T-helper 1 cell (primary cell): ENCODE results near the gene PPP5C.
A peak's percentile ranks its signal among the peaks of the same experiment; 100 is the strongest.
"Not testable (repeated sequence)": the region's sequence is repeated elsewhere in the genome, so short reads cannot be mapped to it uniquely, and the experiment has no call there.

Experiments used
- DNase-seq, 5 donors: peaks; one replicate each; pipeline ENCODE4 v3.0.0-alpha.2; 2012 to 2020
- total RNA-seq, 4 donors: gene quantifications; one replicate each; lab custom pipeline; 2026; lab: John Stamatoyannopoulos, UW

The PPP5C gene, protein sequence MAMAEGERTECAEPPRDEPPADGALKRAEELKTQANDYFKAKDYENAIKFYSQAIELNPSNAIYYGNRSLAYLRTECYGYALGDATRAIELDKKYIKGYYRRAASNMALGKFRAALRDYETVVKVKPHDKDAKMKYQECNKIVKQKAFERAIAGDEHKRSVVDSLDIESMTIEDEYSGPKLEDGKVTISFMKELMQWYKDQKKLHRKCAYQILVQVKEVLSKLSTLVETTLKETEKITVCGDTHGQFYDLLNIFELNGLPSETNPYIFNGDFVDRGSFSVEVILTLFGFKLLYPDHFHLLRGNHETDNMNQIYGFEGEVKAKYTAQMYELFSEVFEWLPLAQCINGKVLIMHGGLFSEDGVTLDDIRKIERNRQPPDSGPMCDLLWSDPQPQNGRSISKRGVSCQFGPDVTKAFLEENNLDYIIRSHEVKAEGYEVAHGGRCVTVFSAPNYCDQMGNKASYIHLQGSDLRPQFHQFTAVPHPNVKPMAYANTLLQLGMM
- 25.3 to 37.2 (median 27.3) reads per million in 4 donors for total RNA-seq

DNA sequence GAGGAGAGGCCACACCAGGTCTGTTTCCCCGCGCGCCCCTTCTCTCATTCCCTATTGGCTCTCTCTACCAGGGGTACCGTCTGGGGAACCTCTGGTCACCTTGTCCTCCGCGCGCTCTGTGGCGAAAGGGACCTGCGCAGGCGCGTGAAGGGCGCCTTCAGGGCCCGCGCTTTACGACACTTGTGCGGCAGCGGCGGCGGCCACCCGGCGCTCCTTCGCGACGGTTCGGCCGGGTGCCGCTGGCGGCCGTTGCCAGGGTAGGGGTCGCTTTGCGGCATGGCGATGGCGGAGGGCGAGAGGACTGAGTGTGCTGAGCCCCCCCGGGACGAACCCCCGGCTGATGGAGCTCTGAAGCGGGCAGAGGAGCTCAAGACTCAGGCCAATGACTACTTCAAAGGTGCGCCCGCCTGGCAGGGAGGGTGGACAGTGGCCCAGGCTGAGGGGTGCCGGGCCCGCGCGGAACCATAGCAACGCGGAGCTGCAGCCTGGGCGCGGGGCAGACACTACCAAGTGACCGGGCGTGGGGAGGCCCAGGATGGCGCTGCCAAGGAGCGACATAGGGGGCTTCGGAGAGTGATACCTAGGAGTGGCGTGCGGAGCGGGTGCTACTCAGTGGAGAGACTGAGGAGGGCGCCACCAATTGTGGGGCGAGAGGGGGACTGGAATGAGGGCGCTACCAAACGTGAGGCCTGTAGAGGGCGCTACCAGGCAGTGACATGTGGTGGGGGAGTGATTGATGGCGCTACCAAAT lies at the start of gene PPP5C:
PPP5C (plus strand) TSS at position 267 of the 751 bp plus-strand sequence; CDS start at position 277, 10 bp downstream.
- peak; percentile 72 to 94 (median 76) for DNase-seq

DNA sequence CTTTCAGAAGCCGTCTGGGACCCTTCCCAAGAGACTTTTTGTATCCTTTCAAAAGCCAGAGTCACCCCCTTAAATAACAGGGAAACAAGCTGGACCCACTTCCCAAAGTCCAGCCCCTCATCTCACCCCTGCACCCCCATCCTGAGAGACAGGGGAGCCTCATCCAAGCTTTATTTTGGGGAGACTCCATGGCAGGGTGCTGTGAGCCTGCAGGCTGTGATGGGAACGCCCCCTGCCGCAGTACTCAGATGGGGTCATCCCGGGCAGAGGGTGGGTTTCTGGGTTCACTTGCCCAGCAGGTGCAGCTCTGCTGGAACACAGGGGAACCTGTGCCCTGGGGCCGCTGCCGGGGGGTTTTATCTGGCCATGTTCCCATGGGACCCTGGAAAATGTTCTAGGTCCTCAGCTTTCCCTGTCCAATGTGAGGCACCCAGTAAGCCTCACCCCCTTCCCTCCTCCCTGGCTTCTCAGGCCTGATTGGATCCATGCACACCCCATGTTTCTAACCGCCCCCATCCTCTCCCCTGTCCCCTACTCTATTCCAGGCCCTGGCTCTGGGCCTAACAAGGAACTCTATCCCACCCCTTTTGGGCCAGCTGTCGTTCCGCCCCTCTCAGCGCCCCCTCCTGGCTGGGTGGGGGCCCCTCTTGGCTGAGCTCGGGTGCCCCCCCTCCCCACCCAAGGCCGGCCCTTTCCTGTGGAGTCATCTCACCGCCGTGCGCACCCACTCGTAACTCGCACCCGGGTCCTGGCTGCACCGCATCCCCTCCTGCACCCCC lies 49.0 kb upstream of the PPP5C start:
- DNase-seq = no peak

DNA sequence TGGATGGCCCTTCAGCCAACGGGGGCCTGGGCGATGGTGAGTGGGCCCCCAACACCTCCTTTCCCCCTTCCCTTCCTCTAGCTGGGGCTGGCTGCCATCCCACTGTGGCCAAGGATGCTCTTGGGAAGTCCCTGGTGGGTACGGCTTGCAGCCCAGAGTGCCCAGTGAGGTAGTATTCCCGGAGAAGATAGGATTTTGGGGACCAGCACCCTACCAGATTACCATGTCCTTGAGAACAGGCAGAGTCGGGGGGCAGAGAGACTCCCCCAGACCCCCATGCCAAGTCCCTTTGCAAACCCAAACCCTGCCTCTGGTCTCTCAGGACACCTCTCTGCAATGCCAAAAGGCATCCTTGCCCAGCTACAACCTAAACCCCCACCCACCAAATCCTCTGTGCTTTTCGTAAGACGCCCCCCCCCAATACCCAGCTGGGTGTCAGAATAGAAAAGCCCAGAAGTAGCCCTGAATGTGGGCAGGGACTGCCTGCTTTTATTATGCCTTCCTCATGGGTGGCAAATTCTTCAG lies 48.3 kb upstream of the PPP5C start:
- DNase-seq = no peak

DNA sequence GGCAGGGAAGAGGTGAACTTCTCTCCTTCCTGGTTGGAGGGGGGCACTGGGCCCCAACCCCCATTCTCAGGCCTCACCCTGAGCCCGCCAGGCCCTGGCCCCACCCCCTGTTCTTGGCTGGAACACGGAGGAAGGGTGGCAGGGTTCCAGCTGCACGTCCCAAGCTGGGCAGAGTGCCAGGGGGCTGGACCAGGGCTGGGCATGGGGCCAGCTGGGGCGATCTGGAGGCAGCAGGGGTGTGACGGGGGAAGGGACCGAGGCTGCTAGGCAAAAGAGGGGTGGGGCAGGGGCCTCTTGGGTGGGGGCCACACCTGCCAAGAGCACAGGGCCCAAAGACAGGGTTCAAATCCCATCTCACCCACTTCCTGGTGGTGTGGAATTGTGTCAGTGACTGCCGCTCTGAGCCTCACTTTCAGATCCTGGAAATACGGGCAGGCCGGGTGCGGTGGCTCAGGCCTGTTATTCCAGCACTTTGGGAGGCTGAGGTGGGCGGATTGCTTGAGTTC lies 47.8 kb upstream of the PPP5C start:
- no peak for DNase-seq

DNA sequence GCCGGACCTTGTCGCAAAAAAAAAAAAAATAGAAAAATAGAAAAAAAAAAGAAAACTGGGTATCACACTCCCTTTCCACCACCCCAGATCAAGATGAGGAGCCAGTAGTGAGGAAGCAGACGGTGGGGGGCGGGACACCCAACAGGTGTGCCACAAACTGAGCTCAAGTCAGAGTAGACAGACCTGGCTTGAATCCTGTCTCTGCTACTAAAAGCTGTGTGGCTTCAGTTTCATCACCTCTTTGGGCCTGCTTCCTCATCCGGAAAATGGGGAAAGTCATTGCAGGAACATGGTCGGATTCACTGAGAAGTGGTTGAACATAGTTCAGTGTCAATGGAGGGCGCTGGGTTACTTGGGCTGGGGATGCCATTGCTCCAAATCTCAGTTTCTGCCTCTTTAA lies 47.2 kb upstream of the PPP5C start:
- no peak for DNase-seq

DNA sequence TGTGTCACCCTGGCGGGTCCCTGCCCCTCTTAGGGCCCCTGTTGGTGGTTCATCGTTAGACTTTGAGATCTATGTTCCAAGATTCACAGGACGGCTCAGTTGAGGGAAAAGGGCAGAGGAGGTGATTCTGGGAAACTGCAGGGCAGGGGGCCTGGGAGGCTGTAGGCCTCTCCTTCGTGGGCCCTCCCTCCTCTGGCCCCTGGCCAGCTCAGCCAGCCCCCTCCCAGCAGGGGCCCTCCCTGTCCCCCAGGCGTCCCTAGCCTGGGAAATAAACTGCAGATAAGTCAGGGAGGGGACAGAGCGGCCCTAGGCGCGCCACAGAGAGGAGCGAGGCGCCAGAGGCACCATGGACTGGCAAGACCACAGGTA lies 43.6 kb upstream of the PPP5C start:
- no peak for DNase-seq

DNA sequence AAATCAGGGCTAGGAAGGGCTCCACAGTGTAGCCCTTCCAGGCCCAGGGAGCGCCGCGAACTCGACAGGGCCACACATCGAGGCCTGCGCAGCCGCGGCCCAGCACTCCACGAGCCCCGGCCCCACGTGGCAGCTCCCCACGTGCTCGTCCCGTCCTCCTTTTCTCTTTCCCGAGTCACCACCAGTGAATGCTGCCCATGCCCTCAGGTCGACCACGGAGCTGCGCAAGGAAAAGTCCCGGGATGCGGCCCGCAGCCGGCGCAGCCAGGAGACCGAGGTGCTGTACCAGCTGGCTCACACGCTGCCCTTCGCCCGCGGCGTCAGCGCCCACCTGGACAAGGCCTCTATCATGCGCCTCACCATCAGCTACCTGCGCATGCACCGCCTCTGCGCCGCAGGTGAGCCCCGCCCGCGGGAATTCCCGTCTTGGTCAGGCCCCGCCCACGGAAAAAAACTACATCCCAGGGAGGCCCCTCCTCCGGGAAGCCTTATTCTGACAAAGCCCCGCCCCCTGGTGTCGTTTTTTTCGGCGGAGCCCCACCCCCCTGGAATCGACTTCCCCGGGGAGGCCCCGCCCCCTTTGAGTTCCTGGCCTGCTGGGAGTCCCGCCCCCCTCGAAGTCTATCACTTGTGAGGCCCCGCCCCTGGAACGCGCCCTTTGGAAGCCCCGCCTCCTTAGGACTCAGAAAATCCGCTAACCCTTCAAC lies 43.0 kb upstream of the PPP5C start:
- no peak for DNase-seq

DNA sequence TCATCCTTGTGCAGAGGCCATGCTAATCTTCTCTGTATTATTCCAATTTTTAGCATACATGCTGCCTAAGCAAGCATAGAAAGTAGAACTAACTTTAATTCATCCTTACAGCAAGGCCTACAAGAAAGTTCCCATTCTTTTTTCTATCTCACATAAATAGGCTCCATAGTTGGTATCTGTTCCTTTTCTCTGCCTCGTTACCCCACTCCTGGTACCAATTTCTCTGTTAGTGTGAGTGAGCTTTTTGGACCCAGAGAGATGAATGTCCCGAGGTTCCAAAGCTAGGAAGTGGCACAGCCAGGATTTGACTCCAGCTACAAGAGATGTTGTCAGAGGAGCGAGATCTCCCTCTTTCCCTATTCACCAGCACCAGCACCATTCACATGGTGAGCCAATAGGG lies 40.4 kb upstream of the PPP5C start:
- DNase-seq = no peak

DNA sequence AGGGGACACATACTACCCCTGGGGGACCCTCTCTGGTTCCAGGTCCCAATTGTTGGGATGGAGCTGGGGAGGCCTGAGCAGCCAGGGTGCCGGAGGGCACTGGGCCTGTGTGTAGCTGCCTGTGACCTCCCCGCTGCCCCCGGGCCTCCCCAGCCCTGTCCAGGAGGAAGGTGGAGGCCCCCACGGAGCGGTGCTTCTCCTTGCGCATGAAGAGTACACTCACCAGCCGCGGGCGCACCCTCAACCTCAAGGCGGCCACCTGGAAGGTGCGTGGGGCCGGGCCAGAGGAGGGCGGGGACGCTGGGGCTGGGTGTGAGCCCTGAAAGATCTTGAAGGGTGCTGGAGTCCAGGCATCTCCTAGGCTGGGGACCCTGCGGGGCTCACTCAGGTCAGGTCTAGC lies 38.4 kb upstream of the PPP5C start:
- DNase-seq = no peak

DNA sequence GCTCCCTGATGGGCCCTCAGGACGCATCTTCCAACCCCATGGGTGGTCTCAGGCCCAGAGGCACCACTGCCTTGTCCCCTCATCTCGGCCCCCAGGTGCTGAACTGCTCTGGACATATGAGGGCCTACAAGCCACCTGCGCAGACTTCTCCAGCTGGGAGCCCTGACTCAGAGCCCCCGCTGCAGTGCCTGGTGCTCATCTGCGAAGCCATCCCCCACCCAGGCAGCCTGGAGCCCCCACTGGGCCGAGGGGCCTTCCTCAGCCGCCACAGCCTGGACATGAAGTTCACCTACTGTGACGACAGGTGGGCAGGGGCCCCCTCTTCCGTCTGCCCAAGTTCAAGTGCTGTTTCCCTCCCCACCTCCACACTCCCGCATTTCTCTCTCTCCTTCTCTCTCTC lies 37.8 kb upstream of the PPP5C start:
- DNase-seq = no peak

DNA sequence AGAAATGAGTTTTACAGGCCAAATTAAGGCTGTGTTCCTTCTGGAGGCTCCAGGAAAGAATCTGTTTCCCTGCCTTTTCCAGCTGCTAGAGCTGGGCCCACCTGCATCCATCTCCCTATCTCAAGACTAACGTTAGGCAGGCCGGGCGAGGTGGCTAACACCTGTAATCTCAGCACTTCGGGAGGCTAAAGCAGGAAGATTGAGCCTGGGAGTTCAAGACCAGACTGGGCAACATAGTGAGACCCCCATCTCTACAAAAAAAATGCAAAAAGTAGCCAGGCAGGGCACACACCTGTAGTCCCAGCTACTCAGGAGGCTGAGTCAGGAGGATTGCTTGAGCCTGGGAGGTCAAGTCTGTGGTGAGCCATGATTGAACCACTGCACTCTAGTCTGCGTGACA lies 35.4 kb upstream of the PPP5C start:
- DNase-seq = no peak

DNA sequence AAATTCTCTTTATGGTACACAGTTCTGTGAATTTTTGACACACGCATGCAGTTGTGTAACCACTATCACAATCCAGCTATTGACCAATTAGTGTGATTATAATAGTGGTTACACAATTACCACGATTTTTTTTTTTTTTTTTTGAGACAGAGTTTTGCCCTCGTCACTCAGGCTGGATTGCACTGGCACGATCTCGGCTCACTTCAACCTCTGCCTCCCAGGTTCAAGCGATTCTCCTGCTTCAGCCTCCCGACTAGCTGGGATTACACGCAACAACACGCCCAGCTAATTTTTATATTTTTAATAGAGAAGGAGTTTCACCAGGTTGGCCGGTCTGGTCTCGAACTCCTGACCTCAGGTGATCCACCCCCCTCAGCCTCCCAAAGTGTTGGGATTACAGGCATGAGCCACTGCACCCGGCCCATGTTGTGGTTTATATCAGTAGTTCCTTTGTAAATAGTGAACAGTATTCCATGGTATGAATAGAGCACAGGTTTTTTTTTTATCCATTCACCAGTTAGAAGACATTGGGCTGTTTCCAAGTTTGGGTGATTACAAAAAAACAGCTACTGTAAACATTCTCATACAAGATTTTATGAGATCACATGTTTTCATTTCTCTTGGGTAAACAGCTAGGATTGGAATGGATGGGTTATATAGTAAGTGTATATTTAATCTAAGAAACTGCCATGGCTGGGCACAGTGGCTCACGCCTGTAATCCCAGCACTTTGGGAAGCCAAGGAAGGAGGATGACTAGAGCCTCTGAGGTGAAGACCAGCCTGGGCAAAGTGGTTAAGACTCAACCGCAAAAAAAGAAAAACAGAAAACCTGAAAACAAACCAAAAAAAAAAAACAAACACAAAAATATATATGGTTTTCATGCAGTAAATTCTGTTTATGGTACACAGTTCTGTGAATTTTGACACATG lies 33.1 kb upstream of the PPP5C start:
- DNase-seq = not testable (repeated sequence)

DNA sequence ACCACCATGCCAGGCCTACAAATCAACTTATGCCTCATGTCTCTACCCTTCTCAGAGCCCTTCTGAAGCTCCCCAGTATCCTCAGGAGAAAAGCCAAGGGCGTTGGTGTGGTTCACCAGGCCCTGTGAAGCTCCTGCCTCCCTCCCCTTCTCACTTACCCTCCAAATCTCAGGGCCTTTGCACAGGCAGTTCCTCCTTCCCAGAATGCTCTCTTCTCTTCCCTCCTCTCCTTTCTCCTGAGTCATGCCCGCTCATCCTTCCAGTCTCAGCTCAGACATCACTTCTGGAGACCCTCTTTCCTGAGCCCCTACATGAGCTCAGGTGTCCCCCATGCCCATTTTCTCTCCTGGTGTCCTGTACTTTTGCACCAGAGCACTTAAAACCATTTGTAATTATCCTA lies 29.5 kb upstream of the PPP5C start:
- no peak for DNase-seq

DNA sequence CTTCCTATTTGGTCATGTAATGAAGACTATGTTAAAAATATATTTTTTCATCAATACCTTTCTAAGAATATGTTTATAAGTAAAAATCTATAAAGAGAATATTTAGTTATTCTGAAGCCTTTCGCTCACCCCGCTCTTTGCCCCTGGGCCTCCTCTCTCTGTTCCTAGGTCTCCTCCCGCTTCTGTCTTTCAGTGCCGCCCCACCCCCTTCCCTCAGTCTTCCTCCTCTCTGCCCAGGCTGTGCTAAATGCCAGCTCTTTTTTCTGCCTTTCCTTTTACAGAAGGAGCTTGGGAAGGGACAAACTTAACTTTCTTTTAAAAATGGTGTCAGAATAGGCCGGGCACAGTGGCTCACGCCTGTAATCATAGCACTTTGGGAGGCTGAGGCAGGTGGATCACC lies 27.3 kb upstream of the PPP5C start:
- DNase-seq = no peak

DNA sequence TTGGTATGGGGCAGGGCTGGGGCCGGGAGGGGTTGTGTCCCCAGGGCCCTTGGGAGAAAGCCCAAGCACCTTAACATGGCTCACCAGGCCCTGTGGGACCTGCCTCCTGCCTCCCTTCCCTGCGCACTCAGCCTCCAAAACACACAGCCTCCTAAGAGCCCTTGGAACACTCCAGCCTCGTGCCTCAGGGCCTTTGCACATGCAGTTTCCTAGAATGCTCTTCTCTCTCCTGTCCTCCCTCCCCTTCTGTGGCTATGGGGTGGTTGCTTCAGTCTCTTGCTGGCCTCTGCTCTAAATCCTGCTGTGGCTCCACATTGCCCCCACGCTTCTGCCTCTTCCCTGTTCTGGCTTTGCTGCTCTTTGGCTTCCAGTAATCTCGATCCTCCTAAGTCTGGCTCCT lies 26.3 kb upstream of the PPP5C start:
- DNase-seq = no peak

DNA sequence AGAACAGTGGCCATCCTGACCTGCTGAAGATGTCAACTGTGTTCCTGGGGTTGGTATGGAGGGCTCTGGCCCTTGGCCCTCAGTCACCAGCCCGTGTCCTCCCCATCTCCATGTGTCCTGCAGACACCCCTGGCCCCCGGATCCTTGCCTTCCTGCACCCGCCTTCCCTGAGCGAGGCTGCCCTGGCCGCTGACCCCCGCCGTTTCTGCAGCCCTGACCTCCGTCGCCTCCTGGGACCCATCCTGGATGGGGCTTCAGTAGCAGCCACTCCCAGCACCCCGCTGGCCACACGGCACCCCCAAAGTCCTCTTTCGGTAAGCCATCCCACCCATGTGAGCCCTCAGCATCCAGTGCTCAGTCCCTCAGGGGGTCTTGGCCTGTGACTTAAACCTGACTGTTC lies 25.2 kb upstream of the PPP5C start:
- DNase-seq = no peak

DNA sequence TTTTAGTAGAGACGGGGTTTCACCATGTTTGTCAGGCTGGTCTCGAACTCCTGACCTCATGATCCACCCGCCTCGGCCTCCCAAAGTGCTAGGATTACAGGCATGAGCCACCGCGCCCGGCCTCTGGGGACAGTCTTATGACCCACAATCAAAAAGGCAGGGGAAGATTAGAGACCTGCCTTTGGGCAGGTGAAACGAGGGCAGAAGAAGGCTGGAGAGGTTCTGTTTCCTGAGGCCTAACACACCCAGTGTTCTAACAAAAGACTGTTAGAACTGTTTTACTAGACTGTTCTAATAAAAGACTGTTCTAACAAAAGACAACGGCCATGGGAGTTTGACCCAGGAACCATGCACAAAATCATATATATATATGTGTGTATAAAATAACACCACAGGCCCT lies 23.7 kb upstream of the PPP5C start:
- not testable (repeated sequence) for DNase-seq

DNA sequence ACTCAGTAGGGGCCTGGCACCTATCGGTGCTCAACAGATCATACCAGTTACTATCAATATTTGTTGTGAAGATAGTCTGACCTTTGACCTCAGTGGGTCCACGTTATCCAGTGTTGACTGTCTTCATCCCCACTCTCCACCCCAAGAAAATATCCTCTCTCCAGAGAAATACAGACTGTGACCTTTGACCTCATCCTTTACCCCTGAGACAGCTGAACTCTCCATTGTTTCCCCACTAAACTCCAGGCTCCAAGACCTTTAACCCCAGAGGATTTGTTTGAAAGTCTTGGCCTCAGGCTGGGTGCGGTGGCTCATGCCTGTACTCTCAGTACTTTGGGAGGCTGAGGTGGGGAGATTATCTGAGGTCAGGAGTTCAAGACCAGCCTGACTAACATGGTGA lies 22.6 kb upstream of the PPP5C start:
- DNase-seq = no peak

DNA sequence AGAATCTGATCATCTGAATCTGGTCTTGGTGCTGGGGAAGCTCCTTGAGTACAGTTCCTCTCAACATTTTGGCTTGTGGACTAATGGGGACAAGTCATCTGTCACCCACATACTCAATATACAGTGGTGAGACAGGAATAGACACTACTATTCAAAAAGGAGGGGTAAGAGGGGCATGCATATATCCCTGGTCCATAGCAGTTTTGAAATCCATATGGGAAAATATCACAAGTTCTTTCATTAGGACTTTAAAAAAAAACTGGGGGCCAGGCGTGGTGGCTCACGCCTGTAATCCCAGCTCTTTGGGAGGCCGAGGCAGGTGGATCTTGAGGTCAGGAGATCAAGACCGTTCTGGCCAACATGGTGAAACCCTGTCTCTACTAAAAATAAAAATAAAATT lies 20.3 kb upstream of the PPP5C start:
- DNase-seq = no peak

DNA sequence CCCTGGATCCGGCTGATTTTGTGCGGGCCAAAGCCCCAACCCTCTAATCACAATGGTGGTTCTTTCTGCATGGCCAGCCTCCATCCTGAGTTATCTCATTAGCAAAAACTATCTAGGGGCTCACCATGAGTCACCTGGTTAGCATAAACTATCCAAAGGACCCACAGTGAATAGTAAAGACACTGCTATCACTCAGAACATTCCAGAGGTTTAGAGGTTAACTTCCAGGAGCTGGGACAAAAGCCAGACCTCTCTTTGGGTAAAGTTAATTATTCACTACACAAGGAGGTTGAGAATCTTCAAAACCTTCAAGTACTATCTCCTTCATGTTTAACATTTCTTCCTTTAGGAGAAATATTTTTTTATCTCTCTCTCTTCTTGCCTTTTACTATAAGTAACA lies 18.8 kb upstream of the PPP5C start:
- no peak for DNase-seq

DNA sequence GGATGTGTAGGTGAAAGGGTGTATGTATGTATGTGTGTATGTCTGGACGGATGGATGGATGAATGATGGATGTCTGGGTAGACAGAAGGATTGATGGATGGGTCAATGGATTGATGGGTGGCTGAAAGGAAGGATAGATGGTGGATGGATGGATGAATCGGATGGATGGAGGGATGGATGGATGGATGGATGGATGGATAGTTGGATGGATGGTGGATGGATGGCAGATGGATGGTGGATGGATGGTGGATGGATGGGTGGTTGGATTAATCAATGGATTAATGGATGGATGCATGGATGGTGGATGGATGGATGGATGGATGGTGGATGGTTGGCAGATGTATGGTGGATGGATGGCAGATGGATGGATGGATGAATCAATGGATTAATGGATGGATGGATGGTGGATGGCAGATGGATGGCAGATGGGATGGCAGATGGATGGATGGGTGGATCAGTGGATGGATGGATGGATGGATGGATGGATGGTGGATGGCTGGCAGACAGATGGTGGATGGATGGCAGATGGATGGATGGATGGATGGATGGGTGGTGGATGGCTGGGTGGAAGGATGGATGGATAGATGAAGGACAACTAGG lies 16.5 kb upstream of the PPP5C start:
- no peak for DNase-seq
